AG04449 (cell line): ENCODE data around the gene STARD7.

Source experiments
- CTCF ChIA-PET: fragments of 350-600 bp; formaldehyde crosslinking; extraction: SDS; loops from one replicate; lab custom pipeline; 2021; ENCODE audit warnings: antibody characterized with exemption; lab: Yijun Ruan, JAX
- POLR2A ChIA-PET: fragments of 400-600, 350-600 bp; formaldehyde crosslinking; extraction: SDS; loops from one replicate; lab custom pipeline; 2020; ENCODE audit warnings: antibody characterized with exemption, inconsistent platforms; lab: Yijun Ruan, JAX
- DNase-seq: peaks from one replicate; pipeline ENCODE4 v3.0.0-alpha.2; 2010; ENCODE audit warnings: low read depth, low spot score
- H3K4me3 ChIP-seq: 2 replicates; pipeline ENCODE4 v1.5.1; 2011; ENCODE audit warnings: low read depth, mild to moderate bottlenecking, control low read depth, low read length
- CTCF ChIP-seq: IDR thresholded peaks from one replicate; pipeline ENCODE4 v1.5.1; 2011; ENCODE audit warnings: mild to moderate bottlenecking, moderate library complexity, low read length, control low read depth, inconsistent platforms; ENCODE audit not compliant: insufficient read depth; ENCODE audit errors: missing control alignments

STARD7 gene

GRCh38 chr2:96197546-96198255, 10.9 kb downstream of the STARD7 start:
- TF ChIP-seq CTCF: no peak
- CTCF ChIA-PET: interaction anchor here (0.9 to 2.8 kb wide), 2 partner anchors 23 to 69 kb away, joined by 3 to 10 read pairs; no protein-coding TSS in a partner anchor
- POLR2A ChIA-PET: no interaction called here
- no peak for DNase-seq
- no peak overlapping the region for H3K4me3 ChIP-seq

DNA sequence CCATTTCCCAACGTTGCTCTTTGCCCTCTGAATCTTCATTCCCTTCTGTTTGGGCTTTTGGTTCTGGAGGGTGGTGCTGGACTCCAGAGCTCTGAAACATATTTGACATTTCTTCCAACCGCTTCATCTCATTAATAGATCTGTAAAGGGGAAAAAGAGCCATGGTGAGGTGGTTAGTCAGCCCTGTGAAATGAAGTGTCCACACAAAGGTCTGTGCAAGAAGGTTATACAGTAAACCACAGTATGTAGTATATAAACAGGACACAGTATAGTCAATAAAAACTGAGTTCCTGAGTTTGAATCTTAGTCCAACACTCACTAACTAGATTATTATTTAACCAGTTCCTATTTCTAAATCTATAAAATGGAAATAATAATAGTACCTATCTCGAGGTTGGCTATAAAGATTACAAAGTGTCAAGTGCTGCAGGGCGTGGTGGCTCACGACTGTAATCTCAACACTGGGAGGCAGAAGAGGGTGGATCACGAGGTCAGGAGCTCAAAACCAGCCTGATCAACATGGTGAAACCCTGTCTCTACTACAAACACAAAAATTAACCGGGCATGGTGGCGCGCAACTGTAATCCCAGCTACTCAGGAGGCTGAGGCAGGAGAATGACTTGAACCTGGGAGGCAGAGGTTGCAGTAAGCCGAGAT, 13.1 kb downstream of the STARD7 start:
- ChIA-PET CTCF (interaction anchor here (2.5 kb wide), 1 partner anchor 21 kb away, joined by 10 read pairs; no protein-coding TSS in a partner anchor), POLR2A (interaction anchor here (0.5 to 2.2 kb wide), 2 partner anchors 13 to 16 kb away, joined by 3 to 10 read pairs; partner anchors contain the start of gene STARD7)
- no peak overlapping the region for H3K4me3 ChIP-seq
- peak; percentile 81 for DNase-seq
- TF ChIP-seq CTCF: no peak

- H3K4me3 ChIP-seq: no peak overlapping the region
- ChIA-PET CTCF (interaction anchor here (0.9 to 2.7 kb wide), 6 partner anchors 10 to 199 kb away, joined by 3 to 11 read pairs (median 5); partner anchors contain the start of gene STARD7), POLR2A (no interaction called here)
- TF ChIP-seq CTCF: no peak
- no peak for DNase-seq
These were observed 16.5 kb downstream of the STARD7 start for GRCh38 chr2:96191937-96192670.

- no peak for TF ChIP-seq CTCF
- H3K4me3 ChIP-seq: no peak overlapping the region
- ChIA-PET POLR2A (interaction anchor here (0.9 kb wide), 1 partner anchor 72 kb away, joined by 3 read pairs; no protein-coding TSS in a partner anchor), CTCF (interaction anchor here (1.3 to 2.1 kb wide), 2 partner anchors 14 to 196 kb away, joined by 4 to 12 read pairs; no protein-coding TSS in a partner anchor)
- no peak for DNase-seq
These were observed 19.7 kb downstream of the STARD7 start for GRCh38 chr2:96188821-96189526.

DNA sequence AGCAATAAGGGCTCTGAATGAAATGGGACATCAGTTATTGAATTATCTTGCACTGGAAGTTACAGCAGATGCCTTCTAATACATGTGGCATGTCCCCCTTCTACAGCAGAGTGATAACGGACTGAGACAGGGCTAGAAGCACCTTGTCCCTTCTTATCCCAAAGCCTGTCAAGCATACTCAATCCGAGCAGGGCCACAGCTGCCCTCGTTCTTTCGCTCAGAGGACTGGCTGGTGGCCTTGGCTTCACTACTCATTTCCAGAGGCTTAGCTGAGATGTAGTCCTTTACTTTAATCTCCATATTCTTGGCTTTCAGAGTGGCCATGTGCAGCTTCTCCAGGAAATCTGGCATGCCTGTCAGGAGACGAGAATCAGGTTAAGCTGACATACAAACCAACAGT, 22.1 kb downstream of the STARD7 start:
- no peak for DNase-seq
- no peak for TF ChIP-seq CTCF
- POLR2A ChIA-PET: no interaction called here
- CTCF ChIA-PET: interaction anchor here (1.6 to 6.6 kb wide), 2 partner anchors 12 to 48 kb away, joined by 6 to 67 read pairs; no protein-coding TSS in a partner anchor
- no peak overlapping the region for H3K4me3 ChIP-seq
